Esophagus muscularis mucosa (tissue), 3 donors: Measurements from ENCODE around the gene HYAL1.

Experiments
- POLR2A ChIP-seq: fragments of 450-650 bp; IDR thresholded peaks from one replicate; pipeline ENCODE4 v1.6.1; 2017; ENCODE audit warnings: antibody characterized with exemption, moderate library complexity, mild to moderate bottlenecking, low read depth
- POLR2AphosphoS5 ChIP-seq, 2 donors: sonication (generic); formaldehyde crosslinking; IDR thresholded peaks; one replicate each; pipeline ENCODE4 v1.6.1; 2017; ENCODE audit warnings: antibody characterized with exemption in 2 of 2
- TF ChIP-seq, protein P1 (sequence below), 3 experiments: fragments of 200-600 bp in 2 of 3; fragments of 450-650 bp in 1 of 3; sonication (generic) in 2 of 3; IDR thresholded peaks; one replicate each; pipeline ENCODE4 v1.5.1; 2017 to 2019; ENCODE audit warnings: antibody characterized with exemption in 3 of 3, mild to moderate bottlenecking in 2 of 3, moderate library complexity in 1 of 3

- TF ChIP-seq, protein P1, sequence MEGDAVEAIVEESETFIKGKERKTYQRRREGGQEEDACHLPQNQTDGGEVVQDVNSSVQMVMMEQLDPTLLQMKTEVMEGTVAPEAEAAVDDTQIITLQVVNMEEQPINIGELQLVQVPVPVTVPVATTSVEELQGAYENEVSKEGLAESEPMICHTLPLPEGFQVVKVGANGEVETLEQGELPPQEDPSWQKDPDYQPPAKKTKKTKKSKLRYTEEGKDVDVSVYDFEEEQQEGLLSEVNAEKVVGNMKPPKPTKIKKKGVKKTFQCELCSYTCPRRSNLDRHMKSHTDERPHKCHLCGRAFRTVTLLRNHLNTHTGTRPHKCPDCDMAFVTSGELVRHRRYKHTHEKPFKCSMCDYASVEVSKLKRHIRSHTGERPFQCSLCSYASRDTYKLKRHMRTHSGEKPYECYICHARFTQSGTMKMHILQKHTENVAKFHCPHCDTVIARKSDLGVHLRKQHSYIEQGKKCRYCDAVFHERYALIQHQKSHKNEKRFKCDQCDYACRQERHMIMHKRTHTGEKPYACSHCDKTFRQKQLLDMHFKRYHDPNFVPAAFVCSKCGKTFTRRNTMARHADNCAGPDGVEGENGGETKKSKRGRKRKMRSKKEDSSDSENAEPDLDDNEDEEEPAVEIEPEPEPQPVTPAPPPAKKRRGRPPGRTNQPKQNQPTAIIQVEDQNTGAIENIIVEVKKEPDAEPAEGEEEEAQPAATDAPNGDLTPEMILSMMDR (IDR thresholded peaks at IDR 0.05): no peak
- TF ChIP-seq POLR2A: no peak
- no peak for TF ChIP-seq POLR2AphosphoS5 (IDR thresholded peaks at IDR 0.05)
Measured at GRCh38 chr3:50287262-50287661, 16.1 kb downstream of the HYAL1 start.
